GM19328 (cell line): ENCODE results near the gene NEMP2.

Experiments
- ATAC-seq: cut with Tn5 transposase; IDR thresholded peaks from one replicate; pipeline ENCODE4 v1.9.1; 2021; ENCODE audit warnings: mild to moderate bottlenecking, moderate library complexity; ENCODE audit not compliant: unreplicated experiment

The NEMP2 gene

GRCh38 chr2:190458352-190459107, 76.0 kb downstream of the NEMP2 start:
- ATAC-seq, result no peak

DNA sequence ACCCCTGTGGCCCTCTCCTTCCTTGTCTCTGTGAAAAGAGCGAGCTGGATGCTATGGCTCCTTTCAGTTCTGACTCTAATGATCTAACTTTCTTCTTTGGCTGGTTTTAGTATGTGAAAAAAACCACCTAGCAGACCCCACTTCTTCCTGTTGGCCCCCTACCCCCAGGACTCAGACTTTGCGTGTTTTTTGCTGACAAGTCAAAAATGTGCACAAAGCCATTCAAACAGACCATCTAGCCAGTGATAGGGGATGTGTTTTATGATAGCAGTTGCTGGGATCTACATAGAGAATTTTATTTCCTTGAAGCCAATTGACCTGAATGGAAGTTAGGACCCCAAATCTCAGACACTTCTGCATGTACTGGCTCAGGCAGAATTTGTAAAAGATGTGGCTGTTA, 77.3 kb downstream of the NEMP2 start:
- ATAC-seq, result no peak

DNA sequence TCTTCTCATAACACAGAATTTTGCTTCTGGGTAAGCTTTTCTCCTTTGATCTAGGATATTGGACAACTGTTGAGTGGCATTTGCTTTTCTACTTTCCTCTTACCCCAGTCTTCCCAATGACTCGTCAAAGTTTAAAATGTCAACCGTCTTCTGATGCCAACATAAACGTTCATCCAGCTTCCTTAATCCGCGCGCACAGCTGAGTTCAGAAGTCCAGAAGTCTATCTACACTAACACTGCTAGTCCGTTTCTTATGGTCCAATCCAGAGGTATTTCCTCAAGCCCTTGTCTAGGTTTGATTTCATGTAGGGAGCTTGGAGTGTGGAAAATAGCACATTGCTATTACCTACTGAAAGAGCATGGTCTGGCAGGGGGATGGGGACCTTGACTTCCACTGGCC, 77.7 kb downstream of the NEMP2 start:
- ATAC-seq, result no peak

DNA sequence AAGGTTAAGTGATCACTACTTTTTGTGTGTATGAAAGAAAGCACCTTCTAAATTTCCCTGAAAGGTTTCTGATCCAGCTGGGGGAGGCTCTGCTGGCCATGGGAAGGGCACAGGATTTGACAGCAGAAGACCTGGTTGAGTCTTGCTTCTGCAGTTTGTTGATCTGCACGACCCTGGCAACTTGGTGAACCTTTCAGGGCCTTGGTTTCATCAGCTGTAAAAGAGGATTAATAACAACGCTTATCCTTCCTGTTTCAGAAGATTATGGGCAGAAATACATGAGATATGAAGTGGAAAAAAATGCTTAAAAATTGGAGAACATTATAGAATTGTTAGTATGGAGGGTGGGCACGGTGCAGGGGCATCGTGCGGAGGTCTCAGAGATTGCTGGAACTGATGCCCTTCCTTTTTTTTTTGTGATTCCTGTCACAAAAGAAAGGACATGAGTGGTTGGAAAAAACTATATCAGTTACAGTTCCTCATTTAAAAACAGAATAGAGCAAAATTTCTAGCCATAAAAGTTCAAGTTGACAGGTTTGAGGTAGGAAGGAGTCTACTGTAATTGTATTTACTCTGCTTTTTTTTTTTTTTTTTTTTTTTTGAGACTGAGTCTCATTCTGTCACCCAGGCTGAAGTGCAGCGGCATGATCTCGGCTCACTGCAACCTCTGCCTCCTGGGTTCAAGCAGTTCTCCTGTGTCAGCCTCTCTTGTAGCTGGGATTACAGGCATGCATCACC, 79.0 kb downstream of the NEMP2 start:
- ATAC-seq, result no peak

DNA sequence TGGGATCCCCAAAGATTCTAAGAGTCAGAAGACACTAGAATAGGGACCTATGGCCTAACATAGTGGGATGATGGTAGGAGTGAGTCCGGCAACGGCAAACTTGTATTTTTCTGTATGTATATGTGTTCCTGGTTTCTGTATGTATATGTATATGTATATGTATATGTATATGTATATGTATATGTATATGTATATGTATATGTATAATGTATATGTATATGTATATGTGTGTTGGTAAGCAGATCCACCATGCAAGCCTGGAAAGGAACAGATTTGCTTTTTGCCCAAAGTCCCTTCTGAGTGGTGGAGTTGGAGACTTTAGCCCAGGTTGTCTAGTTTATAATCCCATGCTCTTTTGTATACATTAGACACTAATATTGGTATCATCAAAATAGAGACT, 79.7 kb downstream of the NEMP2 start:
- no peak for ATAC-seq
